Fibroblast of mammary gland (primary cell): ENCODE data around the gene INVS.

Experiments used
- DNase-seq: peaks from one replicate; pipeline ENCODE4 v3.0.0-alpha.2; 2010; ENCODE audit warnings: low read depth
- H3K4me3 ChIP-seq: 2 replicates; pipeline ENCODE4 v1.5.1; 2011; ENCODE audit warnings: low read depth, mild to moderate bottlenecking, low read length, moderate library complexity; ENCODE audit not compliant: control insufficient read depth
- CTCF ChIP-seq: conservative IDR thresholded peaks from 2 replicates; pipeline ENCODE4 v1.5.1; 2011; ENCODE audit warnings: low read depth, low read length, inconsistent platforms; ENCODE audit not compliant: control insufficient read depth, insufficient read depth

Gene INVS

GRCh38 chr9:100340224-100340623 lies 241.2 kb downstream of the INVS start:
- no peak overlapping the region for H3K4me3 ChIP-seq
- no peak for TF ChIP-seq CTCF
- no peak for DNase-seq

DNA sequence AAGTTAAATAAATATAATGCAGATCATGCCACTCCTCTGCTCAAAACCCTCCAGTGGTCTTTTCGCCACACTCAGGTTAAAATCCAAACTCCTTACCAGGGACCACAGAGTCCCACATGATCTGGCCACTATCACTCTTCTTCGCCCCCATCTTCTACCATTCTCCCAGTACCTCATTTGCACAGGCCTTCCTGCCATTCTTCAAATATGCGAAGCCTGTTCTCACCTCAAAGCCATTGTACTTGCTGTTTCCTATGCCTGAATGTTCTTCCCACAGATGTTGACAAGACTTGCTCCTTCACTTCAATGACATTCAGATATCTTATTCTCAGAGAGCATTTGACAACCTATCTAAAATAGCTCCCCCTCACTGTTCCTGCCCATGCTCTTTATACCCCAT lies 242.8 kb downstream of the INVS start:
- no peak for TF ChIP-seq CTCF
- H3K4me3 ChIP-seq = no peak overlapping the region
- no peak for DNase-seq

- no peak for TF ChIP-seq CTCF
- peak; percentile 82 for DNase-seq
- no peak overlapping the region for H3K4me3 ChIP-seq
Observed at GRCh38 chr9:100346836-100347235, 247.8 kb downstream of the INVS start.

DNA sequence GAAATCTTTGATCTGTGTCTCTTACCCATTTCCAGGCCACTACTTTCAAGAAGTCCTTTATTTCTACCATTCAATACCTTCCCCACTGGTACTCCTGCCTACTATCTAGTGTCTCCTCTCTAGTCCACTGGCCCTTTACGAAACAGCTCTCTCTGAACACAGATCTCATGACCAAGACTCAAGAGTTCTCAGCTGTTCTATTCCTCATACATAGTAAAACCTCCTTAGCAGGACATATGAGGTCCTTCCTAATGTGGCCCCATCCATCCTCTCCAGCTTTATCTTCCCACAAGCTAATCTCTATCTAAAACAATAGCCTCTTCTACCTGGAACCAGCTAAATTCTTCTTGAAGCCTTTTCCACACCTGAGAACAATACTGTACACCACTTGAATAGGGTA lies 251.1 kb downstream of the INVS start:
- TF ChIP-seq CTCF = no peak
- DNase-seq = no peak
- H3K4me3 ChIP-seq = no peak overlapping the region
